Fibroblast of gingiva (primary cell): ENCODE measurements around the gene LYZL4.

Experiments
- DNase-seq: peaks from one replicate; pipeline ENCODE4 v3.0.0-alpha.2; 2011; ENCODE audit warnings: low read depth

LYZL4 gene

DNA sequence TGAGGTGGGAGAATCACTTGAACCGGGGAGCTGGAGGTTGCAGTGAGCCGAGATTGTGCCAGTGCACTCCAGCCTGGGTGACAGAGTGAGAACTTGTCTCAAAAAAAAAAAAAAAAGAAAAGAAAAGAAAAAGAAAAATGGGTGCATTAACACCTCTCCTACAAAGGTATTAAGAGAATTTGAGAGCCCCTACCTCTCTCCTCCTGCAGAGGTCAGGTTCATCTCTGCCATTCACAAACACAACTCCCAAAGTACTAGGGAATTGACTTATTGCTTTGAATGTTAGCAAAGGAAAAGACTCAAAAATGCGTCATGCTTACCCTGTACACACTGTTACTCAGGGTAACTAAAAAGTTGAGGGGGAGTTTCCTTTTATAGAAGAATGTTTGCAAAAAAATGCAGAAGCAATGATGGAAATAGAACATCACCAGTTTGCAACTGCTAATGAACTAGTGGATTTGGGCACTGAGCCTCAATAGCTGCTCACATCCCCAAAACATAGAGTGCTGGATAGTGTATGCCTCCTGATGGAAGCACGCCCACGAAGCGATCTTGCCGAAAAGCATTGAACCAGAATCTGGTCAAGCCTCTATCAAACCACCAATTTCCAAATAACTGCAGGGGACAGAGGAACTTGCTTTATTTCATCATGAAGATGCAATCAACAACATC is 15.5 kb upstream of the LYZL4 start:
- DNase-seq: no peak

DNA sequence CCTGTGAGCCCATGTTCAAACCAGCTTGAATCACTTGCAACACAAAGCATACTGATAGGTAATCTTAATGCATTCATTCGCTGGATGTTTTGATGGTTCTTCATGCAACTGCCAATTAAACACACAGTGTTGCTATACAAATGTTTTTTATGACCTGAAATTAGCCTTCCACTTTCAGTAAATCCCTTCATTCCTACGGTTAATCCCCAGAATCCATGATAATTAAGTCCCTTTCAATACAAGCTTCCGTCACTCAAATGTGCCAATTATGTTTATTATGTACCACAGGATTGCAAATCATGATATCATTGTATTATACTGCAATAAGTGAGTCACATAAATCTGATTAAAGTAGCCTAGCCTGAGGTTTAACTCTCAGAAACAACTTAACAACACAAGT is 14.5 kb upstream of the LYZL4 start:
- no peak for DNase-seq

GRCh38 chr3:42421818-42422796 is 11.7 kb upstream of the LYZL4 start:
- DNase-seq: no peak

- DNase-seq: no peak
Measured at GRCh38 chr3:42419563-42419962, 9.2 kb upstream of the LYZL4 start.

GRCh38 chr3:42412526-42413155 is 2.2 kb upstream of the LYZL4 start:
- DNase-seq: no peak

DNA sequence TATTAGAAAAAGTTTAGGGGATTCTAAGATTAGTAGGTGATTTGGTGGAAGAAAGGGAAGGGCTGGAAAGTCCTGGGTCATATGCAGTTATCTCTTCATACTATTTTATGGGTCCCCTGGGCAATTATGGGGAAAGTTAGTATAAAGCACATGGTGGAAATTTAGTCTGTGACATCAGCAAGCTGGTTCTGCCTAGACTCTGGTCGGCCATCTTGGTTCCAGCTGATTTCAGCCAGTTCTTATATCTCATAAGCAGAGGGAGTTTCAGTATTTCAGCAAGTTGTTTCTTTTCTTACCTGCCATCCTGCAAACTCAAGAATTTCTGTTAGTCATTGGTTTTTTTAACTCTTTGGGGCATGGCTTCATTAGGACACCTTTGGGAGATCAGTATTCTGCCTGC is 1.0 kb upstream of the LYZL4 start:
- DNase-seq: no peak

GRCh38 chr3:42408156-42408555 is 2.3 kb downstream of the LYZL4 start:
- DNase-seq: no peak

GRCh38 chr3:42406727-42407450 is 3.5 kb downstream of the LYZL4 start:
- DNase-seq: no peak

- DNase-seq: no peak
Measured at GRCh38 chr3:42405857-42406256, 4.6 kb downstream of the LYZL4 start.

DNA sequence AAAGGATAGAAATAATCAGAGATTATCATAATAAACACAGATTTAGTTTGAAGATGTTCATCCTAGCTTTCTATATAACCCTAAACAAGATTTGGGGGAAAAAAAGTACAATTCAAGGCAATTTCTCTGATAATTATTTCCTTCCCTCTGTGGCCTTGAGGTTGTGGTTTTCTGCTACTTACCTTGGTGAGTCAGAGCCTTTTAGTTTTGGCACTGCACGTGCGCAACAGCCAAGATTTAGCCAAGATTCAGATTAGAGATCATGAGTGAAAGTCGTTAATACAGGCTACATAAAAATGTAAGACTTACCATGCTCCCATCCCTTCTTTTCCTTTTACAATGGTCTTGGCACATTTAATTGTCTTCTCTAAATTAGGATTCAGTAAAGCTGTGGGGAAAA is 6.7 kb downstream of the LYZL4 start:
- DNase-seq: no peak

- DNase-seq: no peak
Measured at GRCh38 chr3:42402394-42403096, 7.9 kb downstream of the LYZL4 start.

DNA sequence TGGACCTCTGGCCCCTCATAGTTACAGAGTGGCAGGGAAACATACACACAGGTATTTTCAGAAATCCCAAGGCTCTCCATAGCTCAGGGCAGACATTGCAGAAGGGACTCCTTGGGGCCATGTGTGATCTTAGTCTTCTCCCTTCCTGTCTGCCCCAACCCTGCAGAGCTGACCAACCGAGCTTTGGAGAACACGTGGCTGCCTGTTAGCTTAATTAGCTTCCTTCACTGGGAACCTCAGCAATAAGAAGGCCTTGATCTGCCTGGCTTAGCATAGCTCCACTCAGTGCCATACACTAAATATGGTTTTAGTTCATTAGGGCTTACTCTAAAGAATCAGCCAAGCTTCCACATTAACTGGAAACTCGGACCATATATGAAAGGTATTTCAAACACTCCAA is 12.3 kb downstream of the LYZL4 start:
- no peak for DNase-seq

DNA sequence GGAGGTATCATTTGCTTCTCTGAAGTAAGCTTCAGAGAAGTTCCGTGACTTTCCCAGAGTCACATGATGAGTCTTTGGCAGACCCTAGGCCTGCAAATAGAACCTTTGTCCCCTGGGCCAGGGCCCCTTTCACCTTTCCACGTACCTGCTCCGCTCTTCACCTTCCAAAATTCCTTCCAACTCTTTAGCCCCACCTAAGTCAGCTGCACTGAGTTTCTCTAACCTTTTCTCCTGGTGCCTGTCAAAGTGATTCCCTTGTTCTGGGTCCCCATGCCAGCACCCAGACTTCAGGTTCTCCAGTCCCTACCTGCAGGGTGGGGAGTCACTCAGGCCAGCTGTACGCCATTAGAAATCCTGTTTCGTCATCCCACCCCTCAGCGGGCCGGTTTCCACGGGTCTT is 12.8 kb downstream of the LYZL4 start:
- DNase-seq: no peak

GRCh38 chr3:42394579-42395288 is 15.7 kb downstream of the LYZL4 start:
- no peak for DNase-seq

- DNase-seq: no peak
Measured at GRCh38 chr3:42387802-42388651, 22.4 kb downstream of the LYZL4 start.

DNA sequence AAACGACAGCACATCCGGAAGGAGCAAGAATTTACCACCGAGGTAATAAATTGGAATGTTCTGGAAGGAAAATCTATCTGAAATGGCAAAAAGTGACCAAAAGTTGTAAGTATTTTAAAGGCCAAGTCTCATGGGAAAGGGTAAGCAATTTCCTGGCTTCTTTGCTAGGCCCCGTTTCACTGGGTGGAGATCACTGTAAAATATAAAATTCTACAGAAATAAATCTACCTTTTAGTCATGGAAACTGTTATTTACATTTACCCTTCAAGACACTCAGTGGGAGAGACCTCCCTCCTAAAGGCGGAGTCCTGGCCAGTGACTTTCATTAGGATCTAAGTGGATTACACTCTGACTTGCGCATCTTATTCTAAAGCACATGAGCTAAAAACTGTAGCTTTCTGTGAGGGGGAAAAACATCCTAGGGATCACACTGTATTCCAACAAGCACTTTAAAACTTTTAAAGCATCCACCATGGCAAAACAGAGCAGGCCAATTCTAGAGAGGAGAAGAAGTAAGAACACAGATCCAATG is 28.8 kb downstream of the LYZL4 start:
- no peak for DNase-seq

GRCh38 chr3:42377681-42378080 is 32.7 kb downstream of the LYZL4 start:
- DNase-seq: no peak

DNA sequence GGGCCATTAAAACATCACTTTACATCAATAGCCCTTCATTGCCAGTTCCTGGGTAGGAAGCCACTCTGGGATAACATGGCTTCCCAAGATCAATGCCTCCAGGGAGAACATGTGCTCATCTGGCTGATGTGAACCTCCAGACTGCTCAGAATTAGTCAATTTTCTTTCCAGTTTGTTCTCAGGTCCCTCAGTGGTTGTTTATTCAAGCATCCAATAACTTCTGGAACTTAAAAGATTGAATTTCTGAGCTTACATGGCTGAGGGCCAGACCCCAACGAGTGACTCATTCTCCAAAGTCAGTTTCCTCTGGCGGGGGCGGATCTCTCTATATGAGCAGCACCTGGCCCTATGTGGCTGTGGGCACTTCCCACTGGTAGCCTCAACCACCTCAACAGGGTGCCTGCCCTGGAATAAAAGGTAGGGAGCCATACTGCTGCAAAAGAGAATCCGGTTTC is 34.0 kb downstream of the LYZL4 start:
- DNase-seq: peak; percentile 63

- no peak for DNase-seq
Measured at GRCh38 chr3:42375121-42375800, 35.1 kb downstream of the LYZL4 start.
